Gastroesophageal sphincter (tissue), 4 donors: ENCODE measurements around the gene GRM7. TPM values are rescaled to one million over a fixed set of nuclear protein-coding genes. Genes with fewer than 3 reads are reported as not detected.

ENCODE experiments used
- ATAC-seq: fragments of 150-250 bp; one replicate; pipeline ENCODE4 v1.9.1; 2016; ENCODE audit warnings: mild to moderate bottlenecking, moderate library complexity
- H3K27ac ChIP-seq, 4 donors: fragments of 200-600 bp; sonication (generic) in 3 of 4; 1 replicate in 3 of 4; 2 replicates in 1 of 4; pipeline ENCODE4 v1.5.1; 2016 to 2019
- H3K27me3 ChIP-seq: fragments of 200-600 bp; sonication (generic); one replicate; pipeline ENCODE4 v1.5.1; 2019
- H3K36me3 ChIP-seq, 2 donors: fragments of 200-600 bp; sonication (generic); one replicate each; pipeline ENCODE4 v1.5.1; 2019; ENCODE audit warnings: control low read depth in 1 of 2
- H3K4me1 ChIP-seq, 3 donors: fragments of 200-600 bp; sonication (generic); 1 replicate in 2 of 3; 2 replicates in 1 of 3; pipeline ENCODE4 v1.5.1; 2016 to 2019; ENCODE audit warnings: control low read depth in 2 of 3
- H3K4me3 ChIP-seq, 2 donors: fragments of 200-600 bp; sonication (generic); one replicate each; pipeline ENCODE4 v1.5.1; 2019; ENCODE audit warnings: mild to moderate bottlenecking in 1 of 2, moderate library complexity in 1 of 2
- H3K9me3 ChIP-seq, 3 donors: fragments of 200-600 bp; sonication (generic); one replicate each; pipeline ENCODE4 v1.5.1; 2017 to 2019; ENCODE audit warnings: control low read depth in 2 of 3
- EP300 ChIP-seq: sonication (generic); formaldehyde crosslinking; IDR thresholded peaks from one replicate; pipeline ENCODE4 v1.6.1; 2017; ENCODE audit warnings: antibody characterized with exemption, mild to moderate bottlenecking
- POLR2A ChIP-seq, 2 donors: fragments of 450-650 bp; IDR thresholded peaks; one replicate each; pipeline ENCODE4 v1.6.1; 2017; ENCODE audit warnings: antibody characterized with exemption in 2 of 2, mild to moderate bottlenecking in 2 of 2, moderate library complexity in 1 of 2
- POLR2AphosphoS5 ChIP-seq: sonication (generic); formaldehyde crosslinking; IDR thresholded peaks from one replicate; pipeline ENCODE4 v1.6.1; 2017; ENCODE audit warnings: antibody characterized with exemption
- WGBS, 2 donors: methylation state at CpG; one replicate each; pipeline ENCODE4 v1.1.5; 2018; ENCODE audit warnings: low coverage in 1 of 2; 5-methylcytosine and 5-hydroxymethylcytosine counted together
- total RNA-seq, 4 donors: library from RNA; depleted of rRNA; stranded (reverse); fragments of >200 nt; gene quantifications; one replicate each; pipeline ENCODE4 v1.1.0, GENCODE V29; 2016
- TF ChIP-seq, protein P1 (sequence below), 4 experiments: fragments of 200-600 bp in 2 of 4; fragments of 450-650 bp in 2 of 4; sonication (generic) in 1 of 4; IDR thresholded peaks; one replicate each; pipeline ENCODE4 v1.5.1; 2017 to 2019; ENCODE audit warnings: antibody characterized with exemption in 4 of 4, mild to moderate bottlenecking in 2 of 4, moderate library complexity in 2 of 4

GRM7 gene
- total RNA-seq, 4 donors from 2014 or later = 0.40 to 7.6 TPM; not detected in 2

DNA sequence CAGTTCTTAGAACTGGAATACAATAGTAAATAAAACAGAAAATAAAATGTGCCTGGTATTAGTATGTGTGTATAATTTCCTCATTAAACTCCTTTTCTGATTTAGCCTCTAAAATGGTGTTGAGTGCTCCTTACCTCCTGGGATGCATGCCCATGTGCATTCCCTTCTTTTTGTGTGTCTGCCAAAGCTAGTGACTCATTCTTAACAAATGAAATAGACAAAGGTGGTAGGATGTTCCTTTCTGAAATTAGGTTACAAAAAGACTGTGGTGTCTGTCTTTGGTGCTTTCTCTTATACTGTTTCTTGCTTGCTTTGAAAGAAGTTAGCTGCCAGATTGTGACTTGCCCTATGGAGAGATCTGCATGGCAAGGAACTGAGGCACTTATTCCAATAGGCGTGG is 623.7 kb downstream of the GRM7 start:
- TF ChIP-seq POLR2AphosphoS5 (no peak), POLR2A (IDR thresholded peaks at IDR 0.05) (no peak), EP300 (no peak)
- TF ChIP-seq, protein P1, sequence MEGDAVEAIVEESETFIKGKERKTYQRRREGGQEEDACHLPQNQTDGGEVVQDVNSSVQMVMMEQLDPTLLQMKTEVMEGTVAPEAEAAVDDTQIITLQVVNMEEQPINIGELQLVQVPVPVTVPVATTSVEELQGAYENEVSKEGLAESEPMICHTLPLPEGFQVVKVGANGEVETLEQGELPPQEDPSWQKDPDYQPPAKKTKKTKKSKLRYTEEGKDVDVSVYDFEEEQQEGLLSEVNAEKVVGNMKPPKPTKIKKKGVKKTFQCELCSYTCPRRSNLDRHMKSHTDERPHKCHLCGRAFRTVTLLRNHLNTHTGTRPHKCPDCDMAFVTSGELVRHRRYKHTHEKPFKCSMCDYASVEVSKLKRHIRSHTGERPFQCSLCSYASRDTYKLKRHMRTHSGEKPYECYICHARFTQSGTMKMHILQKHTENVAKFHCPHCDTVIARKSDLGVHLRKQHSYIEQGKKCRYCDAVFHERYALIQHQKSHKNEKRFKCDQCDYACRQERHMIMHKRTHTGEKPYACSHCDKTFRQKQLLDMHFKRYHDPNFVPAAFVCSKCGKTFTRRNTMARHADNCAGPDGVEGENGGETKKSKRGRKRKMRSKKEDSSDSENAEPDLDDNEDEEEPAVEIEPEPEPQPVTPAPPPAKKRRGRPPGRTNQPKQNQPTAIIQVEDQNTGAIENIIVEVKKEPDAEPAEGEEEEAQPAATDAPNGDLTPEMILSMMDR (IDR thresholded peaks at IDR 0.05) = no peak
- H3K9me3 ChIP-seq = no peaks in the 10 kb centered on the region
- 88% methylated on average over 1 of the region's 1 CpG; no CpG with 5 or more reads in 1 of the 2 donors for WGBS, 2 donors
- no peak overlapping the region for H3K27ac ChIP-seq
- H3K27me3 ChIP-seq = no peaks in the 10 kb centered on the region
- no peaks in the 10 kb centered on the region for H3K36me3 ChIP-seq
- H3K4me1 ChIP-seq = no peaks in the 10 kb centered on the region
- no peak for ATAC-seq
- H3K4me3 ChIP-seq = no peak overlapping the region

DNA sequence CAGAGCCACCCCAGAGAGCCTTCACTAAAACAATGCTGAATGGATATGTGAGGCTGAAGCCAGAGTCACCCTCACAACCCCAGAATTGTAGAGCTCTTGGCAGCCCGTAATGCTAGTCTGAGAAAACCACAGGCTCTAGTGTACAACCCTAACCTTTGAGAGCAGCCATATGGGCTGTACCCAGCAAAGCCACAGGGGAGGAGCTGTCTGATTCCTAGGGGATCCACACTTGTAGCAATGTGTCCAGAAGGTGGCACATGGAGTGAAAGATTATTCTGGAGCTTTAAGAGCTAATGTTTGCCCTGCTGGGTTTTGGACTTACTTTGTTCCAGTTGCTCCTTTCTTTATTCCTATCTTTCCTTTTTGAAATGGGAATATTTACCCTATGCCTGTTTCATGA is 626.8 kb downstream of the GRM7 start:
- WGBS, 2 donors = 33 to 56% methylated on average over 1 of the region's 1 CpG
- Histone ChIP-seq H3K36me3 (no peaks in the 10 kb centered on the region), H3K27ac (no peak overlapping the region), H3K4me1 (no peaks in the 10 kb centered on the region), H3K4me3 (no peak overlapping the region), H3K9me3 (no peaks in the 10 kb centered on the region), H3K27me3 (no peaks in the 10 kb centered on the region)
- ATAC-seq = no peak
- TF ChIP-seq EP300 = no peak
- TF ChIP-seq POLR2A (IDR thresholded peaks at IDR 0.05) = no peak
- TF ChIP-seq POLR2AphosphoS5 = no peak
- TF ChIP-seq, protein P1 (IDR thresholded peaks at IDR 0.05) = no peak

DNA sequence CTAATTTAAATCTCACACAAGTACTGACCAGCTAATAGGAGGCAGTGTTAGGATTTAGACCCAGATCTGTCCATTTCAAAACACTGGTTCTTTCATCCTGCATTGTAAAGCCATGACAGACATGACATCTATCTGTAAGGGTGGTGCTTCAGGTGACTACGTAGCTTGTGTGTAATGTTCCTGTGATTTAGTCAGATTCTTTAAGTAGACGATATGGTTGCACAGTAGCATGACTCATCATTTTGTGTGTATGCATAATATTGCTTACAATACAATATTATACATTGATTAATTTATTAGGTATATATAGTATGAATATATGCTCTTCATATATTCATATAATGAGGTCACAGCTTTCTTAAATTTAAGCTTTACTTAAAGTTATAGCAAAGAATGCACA is 628.5 kb downstream of the GRM7 start:
- no peak for ATAC-seq
- H3K4me1 ChIP-seq = no peaks in the 10 kb centered on the region
- no peak overlapping the region for H3K27ac ChIP-seq
- no peaks in the 10 kb centered on the region for H3K27me3 ChIP-seq
- no peak overlapping the region for H3K4me3 ChIP-seq
- TF ChIP-seq, protein P1 (IDR thresholded peaks at IDR 0.05) = no peak
- no peak for TF ChIP-seq POLR2A (IDR thresholded peaks at IDR 0.05)
- no peak for TF ChIP-seq POLR2AphosphoS5
- no peak for TF ChIP-seq EP300
- H3K9me3 ChIP-seq = peaks cover 0 to 7% (median 0%) of the 10 kb centered on the region in 3 donors
- no peaks in the 10 kb centered on the region for H3K36me3 ChIP-seq
- 91% methylated on average over 2 of the region's 2 CpGs for WGBS, 2 donors

DNA sequence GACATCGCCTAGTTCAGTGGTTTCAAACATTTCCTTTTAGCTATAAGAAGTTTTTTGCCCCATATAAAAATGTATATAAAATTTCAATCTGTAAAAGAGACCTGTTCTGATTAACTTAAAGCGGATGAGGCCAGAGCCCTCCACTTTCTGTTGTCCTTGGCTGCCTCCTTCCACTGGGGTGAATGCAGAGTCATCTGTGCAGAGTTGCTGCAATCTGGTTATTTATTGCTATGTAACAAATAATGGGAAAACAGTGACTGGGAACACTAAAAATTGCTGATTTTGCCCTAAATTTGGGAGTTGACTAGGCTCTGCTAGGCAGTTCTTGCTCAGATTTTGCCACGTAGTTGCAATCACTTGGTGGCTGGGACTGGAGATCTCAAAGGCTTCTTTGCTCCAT is 637.8 kb downstream of the GRM7 start:
- H3K27ac ChIP-seq = no peak overlapping the region
- no peaks in the 10 kb centered on the region for H3K36me3 ChIP-seq
- no peaks in the 10 kb centered on the region for H3K4me1 ChIP-seq
- 87 to 92% methylated on average over 3 of the region's 3 CpGs for WGBS, 2 donors
- H3K4me3 ChIP-seq = no peak overlapping the region
- H3K27me3 ChIP-seq = no peaks in the 10 kb centered on the region
- peaks cover 0 to 16% (median 0%) of the 10 kb centered on the region in 3 donors for H3K9me3 ChIP-seq
- ATAC-seq = no peak
- TF ChIP-seq, protein P1 (IDR thresholded peaks at IDR 0.05) = no peak
- TF ChIP-seq EP300 = no peak
- TF ChIP-seq POLR2AphosphoS5 = no peak
- TF ChIP-seq POLR2A (IDR thresholded peaks at IDR 0.05) = no peak

DNA sequence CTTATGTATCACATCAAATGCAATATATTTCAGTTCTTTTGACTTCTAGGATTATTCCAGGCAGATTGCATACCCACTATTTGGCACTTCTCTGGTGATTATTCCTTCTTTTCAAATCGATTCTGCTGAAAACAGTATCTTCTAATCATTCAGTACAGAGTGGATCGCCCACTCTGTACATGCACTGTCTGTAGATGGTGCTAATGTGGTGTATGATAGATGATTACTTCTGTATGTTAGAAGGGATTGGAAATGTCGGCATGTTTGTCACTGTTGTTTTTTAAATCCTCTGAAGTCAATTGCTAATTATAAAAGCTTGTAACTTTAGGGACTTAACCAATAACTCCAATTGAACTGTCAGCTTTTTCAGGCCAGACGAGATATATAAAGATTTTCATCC is 642.5 kb downstream of the GRM7 start:
- WGBS, 2 donors = 84 to 86% methylated on average over 4 of the region's 4 CpGs
- TF ChIP-seq EP300 (no peak), POLR2A (IDR thresholded peaks at IDR 0.05) (no peak), POLR2AphosphoS5 (no peak)
- TF ChIP-seq, protein P1 (IDR thresholded peaks at IDR 0.05) = no peak
- no peaks in the 10 kb centered on the region for H3K36me3 ChIP-seq

More for the DNA sequence above, 642.5 kb downstream of the GRM7 start:
- no peak for ATAC-seq
- Histone ChIP-seq H3K27me3 (no peaks in the 10 kb centered on the region), H3K4me1 (no peaks in the 10 kb centered on the region), H3K27ac (no peak overlapping the region), H3K4me3 (no peak overlapping the region), H3K9me3 (peaks cover 0 to 8% (median 0%) of the 10 kb centered on the region in 3 donors)
